ENCODE results near the gene CFAP54. TPM values are rescaled to one million over a fixed set of nuclear protein-coding genes. Genes with fewer than 3 reads are reported as not detected.
"Not testable (repeated sequence)": the region's sequence is repeated elsewhere in the genome, so short reads cannot be mapped to it uniquely, and the experiment has no call there.

The CFAP54 gene
- total and polyA plus RNA-seq, 2 experiments from 2014 or later = 0.07 to 0.76 TPM

DNA sequence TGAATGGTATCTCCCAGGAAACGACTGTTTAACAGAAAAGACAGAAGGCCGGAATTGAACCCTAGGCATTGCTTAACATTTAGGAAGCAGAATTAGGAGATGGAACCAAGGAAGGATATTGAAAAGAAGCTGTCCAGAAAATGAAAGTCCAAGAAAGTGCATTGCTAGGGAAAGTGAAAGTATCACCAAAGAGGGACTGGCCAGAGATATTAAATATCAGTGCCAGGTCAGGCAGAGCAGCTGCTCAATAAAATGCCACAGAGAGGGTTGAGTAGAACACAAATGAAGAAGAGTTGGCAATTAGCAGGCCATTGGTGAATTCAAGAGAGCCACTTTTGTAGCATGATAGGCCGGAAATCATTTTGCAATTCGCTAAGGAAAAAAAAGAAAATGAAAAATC is 101.6 kb downstream of the CFAP54 start:
- Histone ChIP-seq H3K27ac (ENCODE audit: low read depth) (no peak overlapping the region), H3F3A (replicated peaks; ENCODE audit: low read depth) (no peaks in the 10 kb centered on the region), H3K9me2 (ENCODE audit: insufficient read depth) (no peaks in the 10 kb centered on the region), H3K36me3 (ENCODE audit: insufficient read depth) (no peaks in the 10 kb centered on the region), H3K27me3 (ENCODE audit: insufficient read depth) (no peaks in the 10 kb centered on the region), H3K4me2 (no peak overlapping the region), H4K20me1 (replicated peaks; ENCODE audit: insufficient read depth) (peaks cover 3% of the 10 kb centered on the region; the same call in 1 of the 2 replicates), H3K4me3 (no peak overlapping the region), H3K79me2 (replicated peaks; ENCODE audit: insufficient read depth) (no peaks in the 10 kb centered on the region), H3K4me1 (ENCODE audit: insufficient read depth) (no peaks in the 10 kb centered on the region), H2AFZ (no peak overlapping the region)
- H3K9me3 Mint-ChIP-seq = no peaks in the 10 kb centered on the region; the same call in 2 of the 3 replicates
- TF ChIP-seq, protein P1, sequence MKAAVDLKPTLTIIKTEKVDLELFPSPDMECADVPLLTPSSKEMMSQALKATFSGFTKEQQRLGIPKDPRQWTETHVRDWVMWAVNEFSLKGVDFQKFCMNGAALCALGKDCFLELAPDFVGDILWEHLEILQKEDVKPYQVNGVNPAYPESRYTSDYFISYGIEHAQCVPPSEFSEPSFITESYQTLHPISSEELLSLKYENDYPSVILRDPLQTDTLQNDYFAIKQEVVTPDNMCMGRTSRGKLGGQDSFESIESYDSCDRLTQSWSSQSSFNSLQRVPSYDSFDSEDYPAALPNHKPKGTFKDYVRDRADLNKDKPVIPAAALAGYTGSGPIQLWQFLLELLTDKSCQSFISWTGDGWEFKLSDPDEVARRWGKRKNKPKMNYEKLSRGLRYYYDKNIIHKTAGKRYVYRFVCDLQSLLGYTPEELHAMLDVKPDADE (IDR thresholded peaks at IDR 0.05) = no peak
- TF ChIP-seq, protein P2, sequence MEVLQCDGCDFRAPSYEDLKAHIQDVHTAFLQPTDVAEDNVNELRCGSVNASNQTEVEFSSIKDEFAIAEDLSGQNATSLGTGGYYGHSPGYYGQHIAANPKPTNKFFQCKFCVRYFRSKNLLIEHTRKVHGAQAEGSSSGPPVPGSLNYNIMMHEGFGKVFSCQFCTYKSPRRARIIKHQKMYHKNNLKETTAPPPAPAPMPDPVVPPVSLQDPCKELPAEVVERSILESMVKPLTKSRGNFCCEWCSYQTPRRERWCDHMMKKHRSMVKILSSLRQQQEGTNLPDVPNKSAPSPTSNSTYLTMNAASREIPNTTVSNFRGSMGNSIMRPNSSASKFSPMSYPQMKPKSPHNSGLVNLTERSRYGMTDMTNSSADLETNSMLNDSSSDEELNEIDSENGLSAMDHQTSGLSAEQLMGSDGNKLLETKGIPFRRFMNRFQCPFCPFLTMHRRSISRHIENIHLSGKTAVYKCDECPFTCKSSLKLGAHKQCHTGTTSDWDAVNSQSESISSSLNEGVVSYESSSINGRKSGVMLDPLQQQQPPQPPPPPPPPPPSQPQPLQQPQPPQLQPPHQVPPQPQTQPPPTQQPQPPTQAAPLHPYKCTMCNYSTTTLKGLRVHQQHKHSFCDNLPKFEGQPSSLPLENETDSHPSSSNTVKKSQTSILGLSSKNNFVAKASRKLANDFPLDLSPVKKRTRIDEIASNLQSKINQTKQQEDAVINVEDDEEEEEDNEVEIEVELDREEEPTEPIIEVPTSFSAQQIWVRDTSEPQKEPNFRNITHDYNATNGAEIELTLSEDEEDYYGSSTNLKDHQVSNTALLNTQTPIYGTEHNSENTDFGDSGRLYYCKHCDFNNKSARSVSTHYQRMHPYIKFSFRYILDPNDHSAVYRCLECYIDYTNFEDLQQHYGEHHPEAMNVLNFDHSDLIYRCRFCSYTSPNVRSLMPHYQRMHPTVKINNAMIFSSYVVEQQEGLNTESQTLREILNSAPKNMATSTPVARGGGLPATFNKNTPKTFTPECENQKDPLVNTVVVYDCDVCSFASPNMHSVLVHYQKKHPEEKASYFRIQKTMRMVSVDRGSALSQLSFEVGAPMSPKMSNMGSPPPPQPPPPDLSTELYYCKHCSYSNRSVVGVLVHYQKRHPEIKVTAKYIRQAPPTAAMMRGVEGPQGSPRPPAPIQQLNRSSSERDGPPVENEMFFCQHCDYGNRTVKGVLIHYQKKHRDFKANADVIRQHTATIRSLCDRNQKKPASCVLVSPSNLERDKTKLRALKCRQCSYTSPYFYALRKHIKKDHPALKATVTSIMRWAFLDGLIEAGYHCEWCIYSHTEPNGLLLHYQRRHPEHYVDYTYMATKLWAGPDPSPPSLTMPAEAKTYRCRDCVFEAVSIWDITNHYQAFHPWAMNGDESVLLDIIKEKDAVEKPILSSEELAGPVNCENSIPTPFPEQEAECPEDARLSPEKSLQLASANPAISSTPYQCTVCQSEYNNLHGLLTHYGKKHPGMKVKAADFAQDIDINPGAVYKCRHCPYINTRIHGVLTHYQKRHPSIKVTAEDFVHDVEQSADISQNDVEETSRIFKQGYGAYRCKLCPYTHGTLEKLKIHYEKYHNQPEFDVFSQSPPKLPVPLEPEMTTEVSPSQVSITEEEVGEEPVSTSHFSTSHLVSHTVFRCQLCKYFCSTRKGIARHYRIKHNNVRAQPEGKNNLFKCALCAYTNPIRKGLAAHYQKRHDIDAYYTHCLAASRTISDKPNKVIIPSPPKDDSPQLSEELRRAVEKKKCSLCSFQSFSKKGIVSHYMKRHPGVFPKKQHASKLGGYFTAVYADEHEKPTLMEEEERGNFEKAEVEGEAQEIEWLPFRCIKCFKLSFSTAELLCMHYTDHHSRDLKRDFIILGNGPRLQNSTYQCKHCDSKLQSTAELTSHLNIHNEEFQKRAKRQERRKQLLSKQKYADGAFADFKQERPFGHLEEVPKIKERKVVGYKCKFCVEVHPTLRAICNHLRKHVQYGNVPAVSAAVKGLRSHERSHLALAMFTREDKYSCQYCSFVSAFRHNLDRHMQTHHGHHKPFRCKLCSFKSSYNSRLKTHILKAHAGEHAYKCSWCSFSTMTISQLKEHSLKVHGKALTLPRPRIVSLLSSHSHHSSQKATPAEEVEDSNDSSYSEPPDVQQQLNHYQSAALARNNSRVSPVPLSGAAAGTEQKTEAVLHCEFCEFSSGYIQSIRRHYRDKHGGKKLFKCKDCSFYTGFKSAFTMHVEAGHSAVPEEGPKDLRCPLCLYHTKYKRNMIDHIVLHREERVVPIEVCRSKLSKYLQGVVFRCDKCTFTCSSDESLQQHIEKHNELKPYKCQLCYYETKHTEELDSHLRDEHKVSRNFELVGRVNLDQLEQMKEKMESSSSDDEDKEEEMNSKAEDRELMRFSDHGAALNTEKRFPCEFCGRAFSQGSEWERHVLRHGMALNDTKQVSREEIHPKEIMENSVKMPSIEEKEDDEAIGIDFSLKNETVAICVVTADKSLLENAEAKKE (CRISPR knock-in tag; IDR thresholded peaks at IDR 0.05) = no peak
- TF ChIP-seq POLR2AphosphoS5 (IDR thresholded peaks at IDR 0.05; ENCODE audit: low read depth) (no peak), JUNB (IDR thresholded peaks at IDR 0.05; ENCODE audit: unreplicated experiment) (no peak), ZNF331 (CRISPR knock-in tag; IDR thresholded peaks at IDR 0.05; ENCODE audit: low read depth) (no peak), ZNF114 (CRISPR knock-in tag; IDR thresholded peaks at IDR 0.05) (no peak), EZH2 (IDR thresholded peaks at IDR 0.05; ENCODE audit: low read depth, unreplicated experiment) (no peak)
- DNase-seq (ENCODE audit: low spot score) (no peak), ATAC-seq (no peak)
- H3K27ac Mint-ChIP-seq = no peak overlapping the region
- H3K4me3 Mint-ChIP-seq = no peak overlapping the region
- no peaks in the 10 kb centered on the region for H3K27me3 Mint-ChIP-seq (ENCODE audit: insufficient read depth, low read depth, poor library complexity)
- no peaks in the 10 kb centered on the region for H3K36me3 Mint-ChIP-seq (ENCODE audit: low read depth)
- peaks cover 5% of the 10 kb centered on the region; the same call in 1 of the 3 replicates for H3K4me1 Mint-ChIP-seq

DNA sequence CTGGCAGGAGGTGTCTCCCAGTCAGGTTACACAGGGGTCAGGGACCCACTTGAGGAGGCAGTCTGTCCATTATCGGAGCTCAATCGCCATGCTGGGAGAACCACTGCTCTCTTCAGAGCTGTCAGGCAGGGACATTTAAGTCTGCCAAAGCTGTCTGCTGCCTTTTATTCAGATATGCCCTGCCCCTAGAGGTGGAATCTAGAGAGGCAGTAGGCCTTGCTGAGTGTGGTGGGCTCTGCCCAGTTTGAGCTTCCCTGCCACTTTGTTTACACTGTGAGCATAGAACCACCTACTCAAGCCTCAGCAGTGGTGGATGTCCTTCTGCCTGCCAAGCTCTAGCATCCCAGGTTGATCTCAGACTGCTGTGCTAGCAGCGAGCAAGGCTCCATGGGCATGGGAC is 115.0 kb downstream of the CFAP54 start:
- H3K79me2 ChIP-seq (replicated peaks; ENCODE audit: insufficient read depth); H3K4me3 Mint-ChIP-seq; H2AFZ ChIP-seq; H3K36me3 Mint-ChIP-seq (ENCODE audit: low read depth); H4K20me1 ChIP-seq (replicated peaks; ENCODE audit: insufficient read depth); H3K4me2 ChIP-seq; H3K4me3 ChIP-seq; H3K27ac ChIP-seq (ENCODE audit: low read depth); H3K27ac Mint-ChIP-seq; H3F3A ChIP-seq (replicated peaks; ENCODE audit: low read depth); H3K36me3 ChIP-seq (ENCODE audit: insufficient read depth); H3K27me3 ChIP-seq (ENCODE audit: insufficient read depth); H3K4me1 Mint-ChIP-seq; H3K4me1 ChIP-seq (ENCODE audit: insufficient read depth); H3K9me2 ChIP-seq (ENCODE audit: insufficient read depth); DNase-seq (ENCODE audit: low spot score); ATAC-seq; H3K27me3 Mint-ChIP-seq (ENCODE audit: insufficient read depth, low read depth, poor library complexity): not testable (repeated sequence)
- H3K9me3 Mint-ChIP-seq = peaks cover 16% of the 10 kb centered on the region
